Naive thymus-derived CD4-positive, alpha-beta T cell (primary cell): ENCODE results near the gene PRPF8. TPM values are rescaled to one million over a fixed set of nuclear protein-coding genes. Genes with fewer than 3 reads are reported as not detected.
"Not testable (repeated sequence)": the region's sequence is repeated elsewhere in the genome, so short reads cannot be mapped to it uniquely, and the experiment has no call there.

Experiments
- ATAC-seq: fragments of 150-1000 bp; cut with Tn5 transposase; 2 replicates; pipeline ENCODE4 v1.10.0; 2021; ENCODE audit warnings: mild to moderate bottlenecking, moderate library complexity
- CTCF ChIA-PET: fragments of 350-600 bp; sonication (Branson Sonifier 250); formaldehyde crosslinking; loops from one replicate; lab custom pipeline; 2021; ENCODE audit warnings: antibody characterized with exemption; lab: Charles Lee
- POLR2A ChIA-PET: fragments of 350-600 bp; sonication (Branson Sonifier 250); formaldehyde crosslinking; loops from one replicate; lab custom pipeline; 2021; ENCODE audit warnings: antibody characterized with exemption, inconsistent platforms; lab: Charles Lee
- DNase-seq, 9 donors: peaks; one replicate each; pipeline versions ENCODE4 v3.0.0 to v3.0.0-alpha.2; 2020 to 2022; ENCODE audit warnings: mixed read lengths in 1 of 9
- H3K27ac ChIP-seq: one replicate; pipeline ENCODE4 v1.7.0; 2013; ENCODE audit warnings: mild to moderate bottlenecking, low read depth, low read length, moderate library complexity
- H3K27me3 ChIP-seq, 2 donors: one replicate each; pipeline ENCODE4 v1.7.0; 2013; ENCODE audit warnings: low read length in 2 of 2, mild to moderate bottlenecking in 2 of 2, moderate library complexity in 2 of 2; ENCODE audit not compliant: control insufficient read depth in 2 of 2, insufficient read depth in 2 of 2
- H3K36me3 ChIP-seq, 3 experiments: 1 replicate in 2 of 3; 2 replicates in 1 of 3; pipeline ENCODE4 v1.7.0; 2013; ENCODE audit warnings: low read length in 3 of 3, mild to moderate bottlenecking in 3 of 3, moderate library complexity in 1 of 3; ENCODE audit not compliant: insufficient read depth in 3 of 3, control insufficient read depth in 2 of 3
- H3K4me1 ChIP-seq, 2 donors: one replicate each; pipeline ENCODE4 v1.7.0; 2013; ENCODE audit warnings: low read length in 2 of 2, mild to moderate bottlenecking in 2 of 2, moderate library complexity in 1 of 2; ENCODE audit not compliant: control insufficient read depth in 2 of 2, insufficient read depth in 2 of 2
- H3K4me3 ChIP-seq: 2 replicates; pipeline ENCODE4 v1.7.0; 2013; ENCODE audit warnings: mild to moderate bottlenecking, low read length
- H3K9me3 ChIP-seq, 3 experiments: 1 replicate in 2 of 3; 2 replicates in 1 of 3; pipeline ENCODE4 v1.7.0; 2013; ENCODE audit warnings: low read length in 3 of 3; ENCODE audit not compliant: control insufficient read depth in 2 of 3
- H3K27ac Mint-ChIP-seq, 9 donors: one replicate each; pipeline ENCODE4 v1.8.0; 2020 to 2022; ENCODE audit warnings: mixed read lengths in 9 of 9, mild to moderate bottlenecking in 8 of 9, moderate library complexity in 5 of 9, inconsistent platforms in 2 of 9
- H3K27me3 Mint-ChIP-seq, 5 donors: one replicate each; pipeline ENCODE4 v1.8.0; 2021 to 2022; ENCODE audit warnings: mixed read lengths in 5 of 5, mild to moderate bottlenecking in 1 of 5
- H3K36me3 Mint-ChIP-seq, 5 donors: one replicate each; pipeline ENCODE4 v1.8.0; 2020 to 2022; ENCODE audit warnings: mixed read lengths in 5 of 5, mild to moderate bottlenecking in 3 of 5, inconsistent platforms in 1 of 5
- H3K4me1 Mint-ChIP-seq, 7 donors: one replicate each; pipeline ENCODE4 v1.8.0; 2020 to 2022; ENCODE audit warnings: mixed read lengths in 7 of 7, mild to moderate bottlenecking in 3 of 7, inconsistent platforms in 1 of 7
- H3K4me3 Mint-ChIP-seq, 10 donors: one replicate each; pipeline ENCODE4 v1.8.0; 2020 to 2022; ENCODE audit warnings: mild to moderate bottlenecking in 10 of 10, mixed read lengths in 10 of 10, moderate library complexity in 6 of 10, inconsistent platforms in 2 of 10
- H3K9me3 Mint-ChIP-seq, 11 donors: one replicate each; pipeline ENCODE4 v1.8.0; 2020 to 2022; ENCODE audit warnings: mixed read lengths in 11 of 11, mild to moderate bottlenecking in 4 of 11, inconsistent platforms in 1 of 11, moderate library complexity in 1 of 11
- intact Hi-C, 2 donors: fragments of 100-400 bp; cut with micrococcal nuclease; formaldehyde crosslinking; loops; one replicate each; pipeline ENCODE4 v1.15.1; 2023
- polyA plus RNA-seq, 2 donors: library from polyadenylated mRNA; unstranded; fragments of 300-500 nt; fragmentation: Illumina TruSeq; gene quantifications; one replicate each; pipeline ENCODE4 v1.2.3, GENCODE V29; 2021
- total RNA-seq, 6 experiments: library from RNA in 5 of 6; stranded (reverse) in 5 of 6; gene quantifications; 1 replicate in 5 of 6; 2 replicates in 1 of 6; pipeline ENCODE4 v1.2.3 and lab custom pipeline; 2021 to 2026

Gene PRPF8
- total and polyA plus RNA-seq, 7 experiments from 2014 or later = 167 to 554 (median 436) TPM

DNA sequence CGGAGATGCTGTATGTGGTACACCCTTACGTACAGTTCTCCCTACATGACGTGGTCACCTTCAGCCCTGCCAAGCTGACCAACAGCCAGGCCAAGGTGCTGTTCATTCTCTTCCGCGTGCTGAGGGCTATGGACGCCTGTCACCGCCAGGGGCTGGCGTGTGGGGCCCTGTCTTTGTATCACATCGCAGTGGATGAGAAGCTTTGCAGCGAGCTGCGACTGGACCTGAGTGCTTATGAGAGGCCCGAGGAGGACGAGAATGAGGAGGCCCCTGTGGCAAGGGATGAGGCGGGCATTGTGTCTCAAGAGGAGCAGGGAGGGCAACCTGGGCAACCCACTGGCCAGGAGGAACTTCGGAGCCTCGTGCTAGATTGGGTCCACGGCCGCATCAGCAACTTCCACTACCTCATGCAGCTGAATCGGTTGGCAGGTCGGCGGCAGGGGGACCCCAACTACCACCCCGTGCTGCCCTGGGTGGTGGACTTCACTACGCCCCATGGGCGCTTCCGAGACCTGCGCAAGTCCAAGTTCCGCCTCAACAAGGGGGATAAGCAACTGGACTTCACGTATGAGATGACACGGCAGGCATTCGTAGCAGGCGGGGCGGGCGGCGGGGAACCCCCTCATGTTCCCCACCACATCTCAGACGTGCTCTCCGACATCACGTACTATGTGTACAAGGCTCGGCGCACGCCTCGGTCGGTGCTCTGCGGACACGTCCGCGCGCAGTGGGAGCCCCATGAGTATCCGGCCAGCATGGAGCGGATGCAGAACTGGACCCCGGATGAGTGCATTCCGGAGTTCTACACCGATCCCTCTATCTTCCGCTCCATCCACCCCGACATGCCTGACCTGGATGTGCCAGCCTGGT is 41.2 kb upstream of the PRPF8 start:
- no peak for DNase-seq
- POLR2A ChIA-PET = interaction anchor here (1.2 to 3.8 kb wide), 2 partner anchors 9 to 38 kb away, joined by 3 to 22 read pairs; no protein-coding TSS in a partner anchor
- peaks cover 24 to 53% (median 38%) of the 10 kb centered on the region in 7 donors for H3K4me1 Mint-ChIP-seq
- H3K36me3 Mint-ChIP-seq = peaks cover 0 to 11% (median 5%) of the 10 kb centered on the region in 5 donors
- CTCF ChIA-PET = no interaction called here
- Histone ChIP-seq H3K27me3 (no peaks in the 10 kb centered on the region), H3K27ac (no peak overlapping the region), H3K9me3 (no peaks in the 10 kb centered on the region), H3K4me1 (peaks cover 25 to 30% of the 10 kb centered on the region in 2 donors), H3K4me3 (peak overlapping the region; percentile 70), H3K36me3 (peaks cover 0 to 31% (median 0%) of the 10 kb centered on the region in 3 experiments)
- peak overlapping the region; percentile 65 to 86 (median 76) for H3K4me3 Mint-ChIP-seq
- peak overlapping the region in 6 of 9 donors; percentile 40 to 76 (median 69) for H3K27ac Mint-ChIP-seq
- intact Hi-C loops = loop anchor here in 1 of 2 donors (2.0 kb wide), 2 partner anchors 77 to 103 kb away; partner anchors contain the start of genes RILP and SMYD4
- ATAC-seq = no peak
- H3K27me3 Mint-ChIP-seq = no peaks in the 10 kb centered on the region
- no peaks in the 10 kb centered on the region for H3K9me3 Mint-ChIP-seq

DNA sequence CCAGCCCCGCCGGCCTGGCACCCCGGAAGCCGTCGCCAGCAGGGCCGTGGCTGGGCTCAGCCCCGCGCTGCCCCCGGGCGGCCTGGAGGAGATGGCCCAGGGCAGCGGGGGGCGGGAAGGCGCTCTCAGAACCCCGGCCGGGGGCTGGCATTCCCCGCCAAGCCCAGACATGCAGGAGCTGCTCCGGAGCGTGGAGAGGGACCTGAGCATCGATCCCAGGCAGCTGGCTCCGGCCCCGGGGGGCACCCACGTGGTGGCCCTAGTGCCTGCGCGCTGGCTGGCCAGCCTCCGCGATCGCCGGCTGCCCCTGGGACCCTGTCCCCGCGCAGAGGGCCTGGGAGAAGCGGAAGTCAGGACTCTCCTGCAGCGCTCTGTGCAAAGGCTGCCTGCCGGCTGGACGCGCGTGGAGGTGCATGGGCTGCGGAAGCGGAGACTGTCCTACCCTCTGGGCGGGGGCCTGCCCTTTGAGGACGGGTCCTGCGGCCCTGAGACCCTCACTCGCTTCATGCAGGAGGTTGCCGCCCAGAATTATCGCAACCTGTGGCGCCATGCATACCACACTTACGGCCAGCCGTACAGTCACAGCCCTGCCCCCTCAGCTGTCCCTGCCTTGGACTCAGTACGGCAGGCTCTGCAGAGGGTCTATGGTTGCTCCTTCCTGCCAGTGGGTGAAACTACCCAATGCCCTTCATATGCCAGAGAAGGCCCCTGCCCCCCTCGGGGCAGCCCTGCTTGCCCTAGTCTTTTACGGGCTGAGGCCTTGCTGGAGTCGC is 40.4 kb upstream of the PRPF8 start:
- peak overlapping the region; percentile 70 for H3K4me3 ChIP-seq
- H3K27me3 Mint-ChIP-seq = no peaks in the 10 kb centered on the region
- peak overlapping the region; percentile 79 for H3K27ac ChIP-seq
- peak overlapping the region in 6 of 9 donors; percentile 40 to 76 (median 69) for H3K27ac Mint-ChIP-seq
- H3K36me3 Mint-ChIP-seq = peaks cover 0 to 11% (median 5%) of the 10 kb centered on the region in 5 donors
- no peaks in the 10 kb centered on the region for H3K9me3 ChIP-seq
- peaks cover 24 to 57% (median 41%) of the 10 kb centered on the region in 7 donors for H3K4me1 Mint-ChIP-seq
- intact Hi-C loops = loop anchor here (1.0 to 5.0 kb wide), 5 partner anchors 9 to 104 kb away; partner anchors contain the start of genes RILP (in 1 of the 2), SERPINF1 (in 1 of the 2) and SMYD4 (in 1 of the 2)
- peaks cover 25 to 33% of the 10 kb centered on the region in 2 donors for H3K4me1 ChIP-seq
- H3K27me3 ChIP-seq = no peaks in the 10 kb centered on the region
- DNase-seq = peak in 1 of 9 donors; percentile 34
- H3K9me3 Mint-ChIP-seq = no peaks in the 10 kb centered on the region
- H3K36me3 ChIP-seq = peaks cover 0 to 25% (median 0%) of the 10 kb centered on the region in 3 experiments
- CTCF ChIA-PET = interaction anchor here (1.3 to 1.5 kb wide), 2 partner anchors 8 to 140 kb away, joined by 3 read pairs; no protein-coding TSS in a partner anchor
- peak overlapping the region; percentile 65 to 86 (median 76) for H3K4me3 Mint-ChIP-seq
- peak; percentile 66 for ATAC-seq
- POLR2A ChIA-PET = interaction anchor here (0.8 to 3.8 kb wide), 5 partner anchors 9 to 76 kb away, joined by 4 to 22 read pairs (median 5); partner anchors contain the start of genes RILP and SERPINF1

GRCh38 chr17:1724351-1724868 is 39.7 kb upstream of the PRPF8 start, which contains the start of gene WDR81:
WDR81 (plus strand) TSS chr17:1724704; CDS start chr17:1724960, 256 bp downstream.
- ChIA-PET POLR2A (interaction anchor here (0.6 to 3.8 kb wide), 8 partner anchors 8 to 580 kb away, joined by 3 to 22 read pairs (median 4); partner anchors contain the start of genes RILP and SERPINF1), CTCF (interaction anchor here (1.3 to 1.5 kb wide), 2 partner anchors 8 to 141 kb away, joined by 3 read pairs; no protein-coding TSS in a partner anchor)
- intact Hi-C loops = loop anchor here (1.0 to 5.0 kb wide), 5 partner anchors 8 to 104 kb away; partner anchors contain the start of genes RILP (in 1 of the 2), SERPINF1 (in 1 of the 2) and SMYD4 (in 1 of the 2)
- peaks cover 25 to 33% of the 10 kb centered on the region in 2 donors for H3K4me1 ChIP-seq
- peak within 1 kb of the TSS; percentile 79 for H3K27ac ChIP-seq
- H3K27ac Mint-ChIP-seq = peak within 1 kb of the TSS; percentile 70 to 90 (median 85)
- H3K27me3 ChIP-seq = no peaks in the 10 kb centered on the region
- no peaks in the 10 kb centered on the region for H3K9me3 ChIP-seq
- H3K4me3 ChIP-seq = peak within 1 kb of the TSS; percentile 70
- ATAC-seq = peak; percentile 84
- no peaks in the 10 kb centered on the region for H3K9me3 Mint-ChIP-seq
- peak within 1 kb of the TSS; percentile 75 to 87 (median 82) for H3K4me3 Mint-ChIP-seq
- H3K27me3 Mint-ChIP-seq = no peaks in the 10 kb centered on the region
- peak; percentile 72 to 89 (median 80) for DNase-seq
- peaks cover 0 to 25% (median 0%) of the 10 kb centered on the region in 3 experiments for H3K36me3 ChIP-seq
- peaks cover 0 to 11% (median under 1%) of the 10 kb centered on the region in 5 donors for H3K36me3 Mint-ChIP-seq
- peaks cover 18 to 51% (median 37%) of the 10 kb centered on the region in 7 donors for H3K4me1 Mint-ChIP-seq

DNA sequence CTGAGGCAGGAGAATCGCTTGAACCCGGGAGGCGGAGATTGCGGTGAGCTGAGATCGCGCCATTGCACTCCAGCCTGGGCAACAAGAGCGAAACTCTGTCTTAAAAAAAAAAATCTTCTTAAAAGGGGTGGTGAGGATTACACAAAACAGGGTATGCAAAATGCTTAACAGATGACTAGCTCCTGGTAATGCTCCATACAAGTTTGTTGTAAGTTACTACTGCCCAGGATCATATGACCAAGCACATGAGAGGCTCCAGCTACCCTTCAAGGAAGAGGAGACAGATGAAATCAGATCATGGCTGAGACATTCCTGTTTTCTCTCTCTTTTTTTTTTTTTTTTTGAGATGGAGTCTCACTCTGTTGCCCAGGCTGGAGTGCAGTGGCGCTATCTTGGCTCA is 37.4 kb upstream of the PRPF8 start:
- H3K9me3 ChIP-seq, ATAC-seq, H3K27ac ChIP-seq, H3K9me3 Mint-ChIP-seq, H3K36me3 Mint-ChIP-seq, H3K4me3 ChIP-seq, H3K27me3 ChIP-seq, H3K27me3 Mint-ChIP-seq, DNase-seq, H3K36me3 ChIP-seq: not testable (repeated sequence)
- Mint-ChIP-seq H3K4me1 (peaks cover 23 to 45% (median 38%) of the 10 kb centered on the region in 7 donors), H3K27ac (peak overlapping the region in 2 of 9 donors; percentile 90 to 94), H3K4me3 (peak overlapping the region in 1 of 10 donors; percentile 84)
- ChIA-PET POLR2A (interaction anchor here (0.7 to 2.0 kb wide), 7 partner anchors 38 to 614 kb away, joined by 3 to 8 read pairs (median 4); partner anchors contain the start of genes PRPF8, RPA1 and TSR1), CTCF (interaction anchor here (0.7 to 7.6 kb wide), 15 partner anchors 40 to 633 kb away, joined by 3 to 51 read pairs (median 5); partner anchors contain the start of genes RPA1, RTN4RL1, SERPINF1 and SMYD4)
- intact Hi-C loops = loop anchor here in 1 of 2 donors (5.0 kb wide), 1 partner anchor 40 kb away; the partner anchor contains the start of gene SERPINF1
- H3K4me1 ChIP-seq = peaks cover 36 to 44% of the 10 kb centered on the region in 2 donors

- Histone ChIP-seq H3K27me3 (no peaks in the 10 kb centered on the region), H3K36me3 (no peaks in the 10 kb centered on the region), H3K9me3 (no peaks in the 10 kb centered on the region), H3K27ac (no peak overlapping the region), H3K4me3 (no peak overlapping the region), H3K4me1 (peaks cover 35 to 39% of the 10 kb centered on the region in 2 donors)
- Mint-ChIP-seq H3K4me3 (peak overlapping the region in 8 of 10 donors; percentile 11 to 56 (median 44)), H3K4me1 (peaks cover 29 to 50% (median 43%) of the 10 kb centered on the region in 7 donors), H3K27ac (peak overlapping the region in 8 of 9 donors; percentile 41 to 90 (median 82)), H3K36me3 (peaks cover 0 to 4% (median 0%) of the 10 kb centered on the region in 5 donors), H3K9me3 (no peaks in the 10 kb centered on the region), H3K27me3 (no peaks in the 10 kb centered on the region)
- intact Hi-C loops = loop anchor here (1.0 to 5.0 kb wide), 6 partner anchors 41 to 149 kb away; partner anchors contain the start of gene SERPINF1 (in 1 of the 2)
- CTCF ChIA-PET = interaction anchor here (0.7 to 7.6 kb wide), 21 partner anchors 10 to 944 kb away, joined by 3 to 51 read pairs (median 4); partner anchors contain the start of genes RPA1, RTN4RL1 and SMYD4
- POLR2A ChIA-PET = interaction anchor here (0.7 to 2.2 kb wide), 6 partner anchors 41 to 109 kb away, joined by 3 to 6 read pairs (median 4); partner anchors contain the start of genes RPA1 and SERPINF1
- ATAC-seq (no peak), DNase-seq (peak; percentile 42 to 73 (median 64))
Observed at GRCh38 chr17:1720856-1721386, 36.3 kb upstream of the PRPF8 start.
